Naive thymus-derived CD8-positive, alpha-beta T cell (primary cell): ENCODE measurements around the gene CDC42EP3. TPM values are rescaled to one million over a fixed set of nuclear protein-coding genes. Genes with fewer than 3 reads are reported as not detected.

Source experiments
- ATAC-seq, 2 donors: fragments of 150-1000 bp; cut with Tn5 transposase in 1 of 2; sonication (Bioruptor Pico), chemical (Tn5 transposase) in 1 of 2; 1 replicate in 1 of 2; 2 replicates in 1 of 2; pipeline ENCODE4 v1.10.0; 2021; ENCODE audit warnings: mild to moderate bottlenecking in 2 of 2, moderate library complexity in 2 of 2
- POLR2A ChIA-PET: fragments of 350-600 bp; sonication (Branson Sonifier 250); formaldehyde crosslinking; loops from one replicate; lab custom pipeline; 2021; ENCODE audit warnings: antibody characterized with exemption; lab: Charles Lee
- DNase-seq, 10 donors: peaks; one replicate each; pipeline versions ENCODE4 v3.0.0 to v3.0.0-alpha.2; 2020 to 2022
- H3K27ac Mint-ChIP-seq, 10 donors: one replicate each; pipeline ENCODE4 v1.8.0; 2020 to 2022; ENCODE audit warnings: mild to moderate bottlenecking in 10 of 10, mixed read lengths in 10 of 10, moderate library complexity in 4 of 10, inconsistent platforms in 1 of 10
- H3K27me3 Mint-ChIP-seq, 5 donors: one replicate each; pipeline ENCODE4 v1.8.0; 2021 to 2022; ENCODE audit warnings: mixed read lengths in 5 of 5
- H3K36me3 Mint-ChIP-seq, 3 donors: one replicate each; pipeline ENCODE4 v1.8.0; 2020 to 2022; ENCODE audit warnings: mixed read lengths in 3 of 3, mild to moderate bottlenecking in 2 of 3, inconsistent platforms in 1 of 3
- H3K4me1 Mint-ChIP-seq, 4 donors: one replicate each; pipeline ENCODE4 v1.8.0; 2021 to 2022; ENCODE audit warnings: mixed read lengths in 4 of 4
- H3K4me3 Mint-ChIP-seq, 10 donors: one replicate each; pipeline ENCODE4 v1.8.0; 2020 to 2022; ENCODE audit warnings: mild to moderate bottlenecking in 10 of 10, mixed read lengths in 10 of 10, moderate library complexity in 6 of 10, inconsistent platforms in 1 of 10
- H3K9me3 Mint-ChIP-seq, 9 donors: one replicate each; pipeline ENCODE4 v1.8.0; 2020 to 2022; ENCODE audit warnings: mixed read lengths in 9 of 9, mild to moderate bottlenecking in 3 of 9, inconsistent platforms in 1 of 9, moderate library complexity in 1 of 9
- polyA plus RNA-seq, 3 donors: library from polyadenylated mRNA; unstranded; fragments of 300-500 nt; fragmentation: Illumina TruSeq; gene quantifications; one replicate each; pipeline ENCODE4 v1.2.3, GENCODE V29; 2021
- total RNA-seq, 8 experiments: library from RNA in 2 of 8; stranded (reverse) in 2 of 8; gene quantifications; one replicate each; pipeline ENCODE4 v1.2.3 and lab custom pipeline; 2021 to 2026

CDC42EP3 gene
- total and polyA plus RNA-seq, 5 experiments from 2014 or later = 28.4 to 68.5 (median 47.9) TPM

- ATAC-seq (peak in 1 of 2 donors; percentile 38), DNase-seq (no peak)
- Mint-ChIP-seq H3K27me3 (no peaks in the 10 kb centered on the region), H3K4me3 (peak overlapping the region; percentile 9 to 79 (median 66)), H3K36me3 (peaks cover 0 to 3% (median 3%) of the 10 kb centered on the region in 3 donors), H3K4me1 (peaks cover 40 to 65% (median 56%) of the 10 kb centered on the region in 4 donors), H3K27ac (peak overlapping the region; percentile 51 to 98 (median 90)), H3K9me3 (no peaks in the 10 kb centered on the region)
- POLR2A ChIA-PET = interaction anchor here (0.6 to 10.2 kb wide), 9 partner anchors 10 to 301 kb away, joined by 3 to 78 read pairs (median 5); partner anchors contain the start of genes CDC42EP3 and RMDN2
These were observed 47.2 kb downstream of the CDC42EP3 start for GRCh38 chr2:37623971-37624900.

- POLR2A ChIA-PET = interaction anchor here (0.8 to 10.2 kb wide), 6 partner anchors 22 to 301 kb away, joined by 3 to 78 read pairs (median 4); partner anchors contain the start of genes CDC42EP3 and RMDN2
- Mint-ChIP-seq H3K4me3 (peak overlapping the region in 4 of 10 donors; percentile 28 to 79 (median 60)), H3K4me1 (peaks cover 40 to 68% (median 55%) of the 10 kb centered on the region in 4 donors)
These were observed 48.0 kb downstream of the CDC42EP3 start for GRCh38 chr2:37623406-37623805.

GRCh38 chr2:37622450-37623100 is 48.9 kb downstream of the CDC42EP3 start:
- no peaks in the 10 kb centered on the region for H3K9me3 Mint-ChIP-seq
- H3K4me1 Mint-ChIP-seq = peaks cover 43 to 75% (median 55%) of the 10 kb centered on the region in 4 donors
- H3K27ac Mint-ChIP-seq = peak overlapping the region in 3 of 10 donors; percentile 62 to 98 (median 93)
- no peak for DNase-seq
- no peaks in the 10 kb centered on the region for H3K27me3 Mint-ChIP-seq
- POLR2A ChIA-PET = interaction anchor here (0.6 to 10.2 kb wide), 6 partner anchors 22 to 73 kb away, joined by 3 to 78 read pairs (median 3); partner anchors contain the start of gene CDC42EP3
- peaks cover 0 to 3% (median 3%) of the 10 kb centered on the region in 3 donors for H3K36me3 Mint-ChIP-seq
- ATAC-seq = no peak
- peak overlapping the region in 1 of 10 donors; percentile 56 for H3K4me3 Mint-ChIP-seq

More at GRCh38 chr2:37623406-37623805, 48.0 kb downstream of the CDC42EP3 start:
- H3K36me3 Mint-ChIP-seq = peaks cover 0 to 3% (median 3%) of the 10 kb centered on the region in 3 donors
- H3K27me3 Mint-ChIP-seq = no peaks in the 10 kb centered on the region
- H3K9me3 Mint-ChIP-seq = no peaks in the 10 kb centered on the region
- peak overlapping the region in 8 of 10 donors; percentile 24 to 98 (median 90) for H3K27ac Mint-ChIP-seq
- no peak for DNase-seq
- no peak for ATAC-seq

- no peak for DNase-seq
- POLR2A ChIA-PET = interaction anchor here (0.8 to 10.2 kb wide), 4 partner anchors 11 to 39 kb away, joined by 3 to 78 read pairs (median 6); no protein-coding TSS in a partner anchor
- Mint-ChIP-seq H3K36me3 (peaks cover 0 to 3% (median 3%) of the 10 kb centered on the region in 3 donors), H3K27ac (no peak overlapping the region), H3K27me3 (no peaks in the 10 kb centered on the region), H3K9me3 (peaks cover 0 to 5% (median 0%) of the 10 kb centered on the region in 9 donors), H3K4me1 (peaks cover 48 to 77% (median 56%) of the 10 kb centered on the region in 4 donors), H3K4me3 (no peak overlapping the region)
- ATAC-seq = no peak
These were observed 50.2 kb downstream of the CDC42EP3 start for GRCh38 chr2:37621199-37621598.

- Mint-ChIP-seq H3K27ac (no peak overlapping the region), H3K9me3 (peaks cover 0 to 5% (median 0%) of the 10 kb centered on the region in 9 donors), H3K36me3 (peaks cover 0 to 3% (median 3%) of the 10 kb centered on the region in 3 donors), H3K4me1 (peaks cover 47 to 77% (median 56%) of the 10 kb centered on the region in 4 donors), H3K4me3 (no peak overlapping the region), H3K27me3 (no peaks in the 10 kb centered on the region)
- POLR2A ChIA-PET = interaction anchor here (0.5 to 10.2 kb wide), 5 partner anchors 15 to 51 kb away, joined by 3 to 78 read pairs (median 4); no protein-coding TSS in a partner anchor
- ATAC-seq = no peak
- no peak for DNase-seq
These were observed 51.5 kb downstream of the CDC42EP3 start for GRCh38 chr2:37619959-37620300.

DNA sequence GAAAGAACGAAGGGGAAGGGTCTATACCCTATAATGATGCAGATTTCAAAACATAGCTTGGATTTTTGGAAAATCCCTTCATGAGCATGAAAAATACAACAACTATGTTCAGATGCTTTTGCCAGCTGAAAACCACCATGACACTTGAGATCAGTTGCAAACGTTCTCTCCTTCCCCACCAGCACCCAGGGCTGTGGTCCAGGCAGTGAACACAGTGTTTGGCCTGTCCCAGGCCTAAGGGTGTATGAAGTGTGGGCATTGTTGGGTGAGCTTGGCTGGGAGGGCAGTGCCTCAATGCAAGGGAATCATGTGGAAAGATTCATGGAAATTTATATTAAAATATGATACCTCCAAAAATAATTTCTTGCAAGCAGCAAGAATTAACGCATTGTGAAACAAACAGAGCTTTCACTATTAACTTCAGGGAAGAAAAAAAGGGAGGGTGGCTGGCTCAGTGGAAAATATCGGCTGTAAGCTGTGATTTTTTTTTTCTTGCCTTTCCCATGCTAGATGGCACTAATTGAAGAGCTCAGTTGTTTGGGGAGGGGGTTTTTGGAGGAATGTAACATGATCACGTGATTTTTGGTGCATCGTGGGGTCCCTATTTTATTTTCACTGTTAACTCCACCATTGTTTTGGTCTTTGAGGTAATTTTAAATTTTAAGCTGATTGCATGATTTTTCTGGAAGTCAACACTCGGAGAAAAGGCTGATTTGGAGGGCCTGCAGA is 52.0 kb downstream of the CDC42EP3 start:
- Mint-ChIP-seq H3K27ac (no peak overlapping the region), H3K36me3 (peaks cover 0 to 3% (median 3%) of the 10 kb centered on the region in 3 donors), H3K4me1 (peaks cover 46 to 77% (median 56%) of the 10 kb centered on the region in 4 donors), H3K9me3 (peaks cover 0 to 5% (median 0%) of the 10 kb centered on the region in 9 donors), H3K4me3 (no peak overlapping the region), H3K27me3 (no peaks in the 10 kb centered on the region)
- ATAC-seq = no peak
- no peak for DNase-seq
- POLR2A ChIA-PET = interaction anchor here (0.6 to 10.2 kb wide), 7 partner anchors 8 to 51 kb away, joined by 3 to 78 read pairs (median 3); no protein-coding TSS in a partner anchor

GRCh38 chr2:37618326-37618725 is 53.1 kb downstream of the CDC42EP3 start:
- Mint-ChIP-seq H3K9me3 (peaks cover 0 to 5% (median 0%) of the 10 kb centered on the region in 9 donors), H3K27ac (peak overlapping the region in 2 of 10 donors; percentile 69 to 93), H3K4me3 (no peak overlapping the region), H3K36me3 (peaks cover 0 to 3% (median 3%) of the 10 kb centered on the region in 3 donors), H3K4me1 (peaks cover 38 to 73% (median 49%) of the 10 kb centered on the region in 4 donors), H3K27me3 (no peaks in the 10 kb centered on the region)
- no peak for ATAC-seq
- no peak for DNase-seq
- POLR2A ChIA-PET = interaction anchor here (0.9 to 10.2 kb wide), 6 partner anchors 10 to 32 kb away, joined by 3 to 78 read pairs (median 4); no protein-coding TSS in a partner anchor

DNA sequence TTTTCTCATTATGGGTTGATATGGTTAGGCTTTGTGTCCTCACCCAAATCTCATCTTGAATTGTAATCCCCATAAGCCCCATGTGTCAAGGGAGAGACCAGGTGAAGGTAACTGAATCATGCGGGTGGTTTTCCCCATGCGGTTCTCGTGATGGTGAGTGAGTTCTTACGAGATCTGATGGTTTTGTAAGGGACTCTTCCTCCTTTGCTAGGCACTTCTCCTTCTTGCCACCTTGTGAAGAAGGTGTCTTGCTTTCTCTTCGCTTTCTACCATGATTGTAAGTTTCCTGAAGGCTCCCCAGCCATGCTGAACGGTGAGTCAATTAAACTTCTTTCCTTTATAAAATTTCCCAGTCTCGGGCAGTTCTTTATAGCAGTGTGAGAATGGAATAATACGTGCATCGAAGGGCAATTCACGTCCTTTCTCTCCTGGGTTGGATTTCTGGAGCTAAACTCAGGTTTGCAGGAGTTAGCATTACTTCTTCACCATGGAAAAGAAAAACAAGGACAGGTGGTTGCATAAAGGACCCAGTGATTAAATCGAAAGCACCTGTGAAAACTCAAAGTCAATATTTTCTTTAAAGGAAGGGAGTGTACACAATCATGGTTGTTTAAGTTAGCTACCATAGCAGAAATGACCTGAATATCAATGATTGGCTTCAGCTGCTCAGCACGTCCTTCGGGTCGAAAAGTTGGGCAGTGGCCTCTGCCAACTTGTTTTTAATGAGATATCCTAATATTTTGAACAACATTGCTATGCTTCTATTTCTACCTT is 54.1 kb downstream of the CDC42EP3 start:
- Mint-ChIP-seq H3K27me3 (no peaks in the 10 kb centered on the region), H3K4me3 (peak overlapping the region in 2 of 10 donors; percentile 16 to 64), H3K36me3 (peaks cover 0 to 3% (median 3%) of the 10 kb centered on the region in 3 donors), H3K4me1 (peaks cover 35 to 63% (median 43%) of the 10 kb centered on the region in 4 donors), H3K9me3 (peaks cover 0 to 5% (median 0%) of the 10 kb centered on the region in 9 donors), H3K27ac (peak overlapping the region; percentile 14 to 95 (median 84))
- POLR2A ChIA-PET = interaction anchor here (0.9 to 10.2 kb wide), 3 partner anchors 10 to 31 kb away, joined by 3 to 78 read pairs (median 5); no protein-coding TSS in a partner anchor
- DNase-seq (no peak), ATAC-seq (no peak)

DNA sequence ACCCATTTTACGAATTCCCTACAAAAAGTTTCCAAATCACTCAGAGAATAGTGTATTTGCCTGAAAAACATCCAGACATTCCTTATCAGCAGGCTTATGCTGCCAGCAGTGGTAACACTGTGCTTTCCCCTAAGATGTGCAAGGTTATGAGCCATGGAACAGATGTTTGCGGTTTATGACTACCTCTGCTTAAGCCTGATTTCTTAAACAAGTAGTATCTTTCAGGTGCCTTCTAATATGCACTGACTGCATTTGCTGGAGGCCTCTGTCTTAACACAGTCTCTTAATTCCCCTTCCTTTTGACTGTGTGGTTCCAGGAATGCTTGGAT is 54.8 kb downstream of the CDC42EP3 start:
- peak overlapping the region; percentile 75 to 95 (median 92) for H3K27ac Mint-ChIP-seq
- peak overlapping the region in 1 of 10 donors; percentile 16 for H3K4me3 Mint-ChIP-seq
- peaks cover 0 to 5% (median 0%) of the 10 kb centered on the region in 9 donors for H3K9me3 Mint-ChIP-seq
- ATAC-seq = no peak
- no peaks in the 10 kb centered on the region for H3K27me3 Mint-ChIP-seq
- POLR2A ChIA-PET = interaction anchor here (0.9 to 1.7 kb wide), 3 partner anchors 11 to 47 kb away, joined by 3 to 26 read pairs (median 4); no protein-coding TSS in a partner anchor
- peaks cover 0 to 3% (median 3%) of the 10 kb centered on the region in 3 donors for H3K36me3 Mint-ChIP-seq
- no peak for DNase-seq
- H3K4me1 Mint-ChIP-seq = peaks cover 37 to 58% (median 47%) of the 10 kb centered on the region in 4 donors

- Mint-ChIP-seq H3K27ac (peak overlapping the region; percentile 75 to 95 (median 92)), H3K4me1 (peaks cover 33 to 57% (median 45%) of the 10 kb centered on the region in 4 donors), H3K4me3 (peak overlapping the region in 9 of 10 donors; percentile 5 to 67 (median 51)), H3K9me3 (peaks cover 0 to 5% (median 0%) of the 10 kb centered on the region in 9 donors), H3K36me3 (peaks cover 0 to 3% (median under 1%) of the 10 kb centered on the region in 3 donors), H3K27me3 (no peaks in the 10 kb centered on the region)
- ATAC-seq = peak; percentile 98 to 99
- DNase-seq = peak; percentile 10 to 84 (median 64)
- POLR2A ChIA-PET = interaction anchor here (0.6 to 1.8 kb wide), 10 partner anchors 10 to 640 kb away, joined by 3 to 26 read pairs (median 4); partner anchors contain the start of gene CDC42EP3
These were observed 55.4 kb downstream of the CDC42EP3 start for GRCh38 chr2:37615804-37616676.
